ENCODE measurements around the gene SYP. TPM values are rescaled to one million over a fixed set of nuclear protein-coding genes. Genes with fewer than 3 reads are reported as not detected.
A peak's percentile ranks its signal among the peaks of the same experiment; 100 is the strongest.

SYP gene
- total RNA-seq = 0.45 and 1.8 TPM in 2 replicates
- 1.1 and 1.3 TPM in 2 replicates for polyA plus RNA-seq

DNA sequence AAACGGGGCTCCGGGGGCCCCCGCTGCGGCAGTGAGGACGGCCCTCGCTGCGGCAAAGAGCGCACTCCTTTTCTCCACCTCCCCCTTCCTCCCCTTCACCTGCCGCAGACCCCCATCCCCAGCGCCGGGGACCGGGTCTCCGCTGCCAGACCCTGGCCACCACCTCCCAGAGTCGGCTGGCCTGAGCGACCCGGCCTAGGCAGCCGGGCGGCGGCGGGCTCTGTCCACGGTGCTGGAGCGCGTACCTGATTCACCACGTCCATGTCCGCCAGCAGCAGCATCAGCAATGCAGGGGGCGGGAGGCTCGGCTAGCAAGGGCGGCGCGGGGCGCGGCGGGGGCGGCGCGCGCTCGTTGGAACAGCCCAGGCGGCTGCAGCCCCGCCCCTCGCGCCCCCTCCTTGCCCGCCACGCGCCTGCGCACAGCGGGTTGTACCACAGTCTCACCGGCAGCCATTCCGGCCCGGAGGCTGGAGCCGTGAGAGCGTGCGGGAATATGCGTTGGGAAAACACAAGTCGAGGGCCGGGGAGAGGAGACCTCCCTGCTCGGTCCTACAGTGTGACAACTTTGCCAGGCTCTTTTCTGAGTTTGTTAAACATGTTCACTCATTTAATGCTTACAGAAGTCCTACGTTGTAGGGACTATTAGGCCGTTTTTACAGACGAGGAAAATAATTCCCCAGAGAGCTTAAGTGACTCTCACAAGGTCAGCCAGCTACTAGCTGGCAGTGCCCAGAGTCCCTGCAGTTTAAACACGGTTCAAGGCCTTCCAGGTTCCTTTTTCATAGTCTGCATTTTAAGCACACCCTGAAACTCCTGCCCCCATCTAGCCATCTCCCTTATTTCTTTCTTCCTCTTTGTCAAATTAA lies at the start of gene SYP:
TSS of gene SYP (minus strand) at position 288 of the 866 bp plus-strand sequence. CDS start at position 281, 7 bp downstream.
- H3K27ac ChIP-seq = peak within 1 kb of the TSS; percentile 85
- peaks cover 13% of the 10 kb centered on the region for H3K27me3 ChIP-seq
- peaks cover 2% of the 10 kb centered on the region for H3K4me1 ChIP-seq (ENCODE audit: low read depth)
- H3K36me3 ChIP-seq = no peaks in the 10 kb centered on the region
- peaks cover 3% of the 10 kb centered on the region for H3K9me3 ChIP-seq (ENCODE audit: low read depth)
- TF ChIP-seq, protein P1, sequence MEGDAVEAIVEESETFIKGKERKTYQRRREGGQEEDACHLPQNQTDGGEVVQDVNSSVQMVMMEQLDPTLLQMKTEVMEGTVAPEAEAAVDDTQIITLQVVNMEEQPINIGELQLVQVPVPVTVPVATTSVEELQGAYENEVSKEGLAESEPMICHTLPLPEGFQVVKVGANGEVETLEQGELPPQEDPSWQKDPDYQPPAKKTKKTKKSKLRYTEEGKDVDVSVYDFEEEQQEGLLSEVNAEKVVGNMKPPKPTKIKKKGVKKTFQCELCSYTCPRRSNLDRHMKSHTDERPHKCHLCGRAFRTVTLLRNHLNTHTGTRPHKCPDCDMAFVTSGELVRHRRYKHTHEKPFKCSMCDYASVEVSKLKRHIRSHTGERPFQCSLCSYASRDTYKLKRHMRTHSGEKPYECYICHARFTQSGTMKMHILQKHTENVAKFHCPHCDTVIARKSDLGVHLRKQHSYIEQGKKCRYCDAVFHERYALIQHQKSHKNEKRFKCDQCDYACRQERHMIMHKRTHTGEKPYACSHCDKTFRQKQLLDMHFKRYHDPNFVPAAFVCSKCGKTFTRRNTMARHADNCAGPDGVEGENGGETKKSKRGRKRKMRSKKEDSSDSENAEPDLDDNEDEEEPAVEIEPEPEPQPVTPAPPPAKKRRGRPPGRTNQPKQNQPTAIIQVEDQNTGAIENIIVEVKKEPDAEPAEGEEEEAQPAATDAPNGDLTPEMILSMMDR (IDR thresholded peaks at IDR 0.05; ENCODE audit: low read depth, low read length) = no peak
- no peak within 1 kb of the TSS for H3K4me3 ChIP-seq
- DNase-seq (ENCODE audit: low read depth in 1 of 2, low spot score in 1 of 2) = peak; percentile 91

- no peak overlapping the region for H3K27ac ChIP-seq
- no peak overlapping the region for H3K4me3 ChIP-seq
- TF ChIP-seq, protein P1 (IDR thresholded peaks at IDR 0.05; ENCODE audit: low read depth, low read length) = no peak
These were observed 49.6 kb upstream of the SYP start for GRCh38 chrX:49249616-49250015.

GRCh38 chrX:49249071-49249470 lies 49.1 kb upstream of the SYP start:
- H3K4me1 ChIP-seq (ENCODE audit: low read depth) = no peaks in the 10 kb centered on the region
- H3K27ac ChIP-seq = no peak overlapping the region
- DNase-seq (ENCODE audit: low read depth in 1 of 2, low spot score in 1 of 2) = no peak
- no peaks in the 10 kb centered on the region for H3K36me3 ChIP-seq
- no peaks in the 10 kb centered on the region for H3K9me3 ChIP-seq (ENCODE audit: low read depth)
- TF ChIP-seq, protein P1 (IDR thresholded peaks at IDR 0.05; ENCODE audit: low read depth, low read length) = no peak
- H3K27me3 ChIP-seq = no peaks in the 10 kb centered on the region
- H3K4me3 ChIP-seq = no peak overlapping the region

More at GRCh38 chrX:49249616-49250015, 49.6 kb upstream of the SYP start:
- no peaks in the 10 kb centered on the region for H3K36me3 ChIP-seq
- H3K9me3 ChIP-seq (ENCODE audit: low read depth) = no peaks in the 10 kb centered on the region
- no peak for DNase-seq (ENCODE audit: low read depth in 1 of 2, low spot score in 1 of 2)
- H3K27me3 ChIP-seq = no peaks in the 10 kb centered on the region
- no peaks in the 10 kb centered on the region for H3K4me1 ChIP-seq (ENCODE audit: low read depth)

GRCh38 chrX:49247916-49248811 lies 48.2 kb upstream of the SYP start:
- no peak for DNase-seq (ENCODE audit: low read depth in 1 of 2, low spot score in 1 of 2)
- H3K4me1 ChIP-seq (ENCODE audit: low read depth) = no peaks in the 10 kb centered on the region
- H3K36me3 ChIP-seq = no peaks in the 10 kb centered on the region
- H3K27ac ChIP-seq = no peak overlapping the region
- H3K9me3 ChIP-seq (ENCODE audit: low read depth) = no peaks in the 10 kb centered on the region
- H3K4me3 ChIP-seq = no peak overlapping the region
- H3K27me3 ChIP-seq = no peaks in the 10 kb centered on the region
- TF ChIP-seq, protein P1 (IDR thresholded peaks at IDR 0.05; ENCODE audit: low read depth, low read length) = no peak

DNA sequence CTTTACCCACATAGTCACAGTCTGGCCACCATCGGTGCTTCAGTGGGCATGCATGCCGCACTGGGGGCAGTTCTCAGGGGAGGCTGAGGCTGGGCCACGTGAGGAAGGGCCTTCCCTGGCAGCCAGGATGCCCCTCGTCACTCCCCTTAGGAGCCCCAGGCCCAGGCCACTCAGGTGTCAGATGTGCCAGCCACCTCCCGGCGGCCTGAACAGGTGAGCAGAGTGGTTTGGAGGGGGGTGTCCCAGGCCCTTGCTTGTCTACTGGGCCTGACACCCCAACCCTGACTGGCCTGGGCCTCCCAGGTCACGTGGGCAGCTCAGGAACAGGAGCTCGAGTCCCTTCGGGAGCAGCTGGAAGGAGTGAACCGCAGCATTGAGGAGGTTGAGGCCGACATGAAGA lies 47.4 kb upstream of the SYP start:
- no peak overlapping the region for H3K4me3 ChIP-seq
- no peaks in the 10 kb centered on the region for H3K4me1 ChIP-seq (ENCODE audit: low read depth)
- H3K27ac ChIP-seq = no peak overlapping the region
- no peaks in the 10 kb centered on the region for H3K27me3 ChIP-seq
- TF ChIP-seq, protein P1 (IDR thresholded peaks at IDR 0.05; ENCODE audit: low read depth, low read length) = no peak
- no peak for DNase-seq (ENCODE audit: low read depth in 1 of 2, low spot score in 1 of 2)
- H3K9me3 ChIP-seq (ENCODE audit: low read depth) = no peaks in the 10 kb centered on the region
- no peaks in the 10 kb centered on the region for H3K36me3 ChIP-seq
